Adrenal gland (tissue), 12 donors: Measurements from ENCODE around the gene IL3RA. TPM values are rescaled to one million over a fixed set of nuclear protein-coding genes. Genes with fewer than 3 reads are reported as not detected.
A peak's percentile ranks its signal among the peaks of the same experiment; 100 is the strongest.

Source experiments
- DNase-seq, 7 donors: peaks; one replicate each; pipeline ENCODE4 v3.0.0-alpha.2; 2019 to 2020
- H3K27ac ChIP-seq, 5 donors: fragments of 200-600 bp; sonication (generic) in 4 of 5; 1 replicate in 3 of 5; 2 replicates in 2 of 5; pipeline versions ENCODE4 v1.5.1 to v1.8.0; 2016 to 2020; ENCODE audit warnings: mild to moderate bottlenecking in 1 of 5
- H3K27me3 ChIP-seq: fragments of 200-600 bp; 2 replicates; pipeline ENCODE4 v1.8.0; 2021
- H3K36me3 ChIP-seq, 2 donors: fragments of 200-600 bp; replicated peaks in 1 of 2; 1 replicate in 1 of 2; 2 replicates in 1 of 2; pipeline versions ENCODE4 v1.5.1 to v1.8.0; 2018 to 2022
- H3K4me1 ChIP-seq, 2 donors: fragments of 200-600 bp; replicated peaks in 1 of 2; 1 replicate in 1 of 2; 2 replicates in 1 of 2; pipeline versions ENCODE4 v1.5.1 to v1.8.0; 2018 to 2021
- H3K4me3 ChIP-seq, 4 donors: fragments of 200-600 bp; sonication (generic) in 3 of 4; one replicate each; pipeline ENCODE4 v1.5.1; 2016 to 2018
- H3K9me3 ChIP-seq, 3 donors: fragments of 200-600 bp; sonication (generic) in 1 of 3; replicated peaks in 1 of 3; 1 replicate in 2 of 3; 2 replicates in 1 of 3; pipeline versions ENCODE4 v1.5.1 to v1.8.0; 2016 to 2021
- POLR2A ChIP-seq, 2 donors: fragments of 450-650 bp; IDR thresholded peaks; one replicate each; pipeline ENCODE4 v1.6.1; 2017; ENCODE audit warnings: antibody characterized with exemption in 2 of 2, mild to moderate bottlenecking in 2 of 2, moderate library complexity in 1 of 2
- WGBS, 4 donors: extraction: QIAGEN DNeasy Blood & Tissue Kit in 2 of 4; methylation state at CpG; one replicate each; pipeline versions ENCODE4 v1.1.5 to v1.1.7; 2013 to 2017; 5-methylcytosine and 5-hydroxymethylcytosine counted together
- intact Hi-C, 2 donors: fragments of 100-400 bp; cut with DNase I; formaldehyde crosslinking; loops; one replicate each; pipeline versions ENCODE4 v1.14.1 to v1.15.0; 2022 to 2023
- polyA plus RNA-seq, 3 donors: library from polyadenylated mRNA; stranded (reverse); fragments of 200-250 nt in 2 of 3; fragments of 350-450 nt in 1 of 3; fragmentation: Illumina TruSeq in 1 of 3; extraction: RNeasy Lipid Tissue Mini Kit (QIAGEN cat#74804) in 1 of 3; gene quantifications; one replicate each; pipeline ENCODE4 v1.2.3, GENCODE V29; 2013 to 2014
- total RNA-seq, 9 donors: library from RNA; depleted of rRNA in 4 of 9; stranded (reverse); fragments of >200 nt in 4 of 9; fragments of 120-200 nt in 1 of 9; fragmentation: NEBNext Ultra II Directional in 1 of 9; extraction: Animal tissue kit (Norgen Biotek cat#: 25700) in 1 of 9; gene quantifications; one replicate each; pipeline versions ENCODE4 v1.1.0 to v1.2.4, GENCODE V29; 2013 to 2023
- TF ChIP-seq, protein P1 (sequence below), 6 experiments: fragments of 450-650 bp in 4 of 6; fragments of 200-600 bp in 2 of 6; sonication (generic) in 1 of 6; IDR thresholded peaks; 1 replicate in 5 of 6; 2 replicates in 1 of 6; pipeline versions ENCODE4 v1.5.1 to v1.8.0; 2016 to 2021; ENCODE audit warnings: antibody characterized with exemption in 6 of 6, mild to moderate bottlenecking in 2 of 6, moderate library complexity in 1 of 6
- donor health status: healthy with polysubstance abuse.
- donor health status: Bipolar disorder and iron deficiency.
- donor health status: DM: yes; HTN: yes; CAD: no.
- donor health status: DM: no; HTN: no; CAD: no.
- donor health status: DM: no; HTN: no; CAD: no.
- donor health status: DM: yes; HTN: yes; CAD: no.

The IL3RA gene
- total and polyA plus RNA-seq, 12 donors: 1.4 to 7.4 (median 3.1) TPM

DNA sequence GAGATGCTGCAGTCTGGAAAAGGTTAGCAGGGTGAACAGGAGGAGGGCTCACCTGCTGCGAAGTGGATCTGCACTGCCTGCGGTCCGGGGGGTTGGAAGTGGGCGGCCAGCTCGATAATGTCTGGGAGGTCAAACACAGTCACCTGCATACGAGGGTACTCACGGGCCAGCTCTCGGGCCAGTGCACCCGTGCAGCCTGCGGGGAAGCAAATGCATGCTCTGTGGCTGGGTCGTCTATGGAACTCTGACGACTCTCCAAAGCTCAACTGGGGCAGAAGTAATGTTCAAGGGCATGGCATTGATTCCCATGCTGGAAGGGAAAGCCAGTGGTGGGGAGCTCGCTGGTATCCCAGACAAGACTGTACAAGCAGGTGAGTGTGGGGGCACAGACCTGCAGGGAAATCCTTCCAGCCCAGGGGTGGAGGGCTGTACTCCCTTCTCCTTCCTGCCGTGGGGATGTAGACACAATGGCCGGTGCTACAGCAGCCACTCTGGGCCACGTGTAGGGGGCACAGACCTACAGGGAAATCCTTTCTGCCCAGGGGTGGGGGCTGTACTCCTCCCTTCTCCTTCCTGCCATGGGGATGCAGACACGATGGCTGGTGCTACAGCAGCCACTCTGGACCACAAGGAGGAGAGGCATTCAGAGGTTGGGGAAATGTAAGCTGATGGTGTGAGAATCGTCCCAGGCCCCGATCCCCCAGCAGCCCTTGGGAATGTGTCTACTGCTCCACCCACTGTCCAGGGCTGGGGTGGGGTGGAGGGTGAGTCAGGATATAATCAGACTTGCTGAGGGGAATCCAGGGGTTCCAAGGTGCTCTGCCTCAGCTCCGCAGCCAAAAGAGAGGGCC, 81.6 kb downstream of the IL3RA start:
- Histone ChIP-seq H3K4me1 (no peaks in the 10 kb centered on the region), H3K9me3 (no peaks in the 10 kb centered on the region), H3K36me3 (peaks cover 0 to 12% of the 10 kb centered on the region in 2 donors), H3K27me3 (no peaks in the 10 kb centered on the region), H3K27ac (no peak overlapping the region), H3K4me3 (no peak overlapping the region)
- intact Hi-C loops: no loop called here
- 86 to 92% (median 89%) methylated on average over 12 to 20 of the region's 20 CpGs for WGBS, 4 donors
- TF ChIP-seq, protein P1, sequence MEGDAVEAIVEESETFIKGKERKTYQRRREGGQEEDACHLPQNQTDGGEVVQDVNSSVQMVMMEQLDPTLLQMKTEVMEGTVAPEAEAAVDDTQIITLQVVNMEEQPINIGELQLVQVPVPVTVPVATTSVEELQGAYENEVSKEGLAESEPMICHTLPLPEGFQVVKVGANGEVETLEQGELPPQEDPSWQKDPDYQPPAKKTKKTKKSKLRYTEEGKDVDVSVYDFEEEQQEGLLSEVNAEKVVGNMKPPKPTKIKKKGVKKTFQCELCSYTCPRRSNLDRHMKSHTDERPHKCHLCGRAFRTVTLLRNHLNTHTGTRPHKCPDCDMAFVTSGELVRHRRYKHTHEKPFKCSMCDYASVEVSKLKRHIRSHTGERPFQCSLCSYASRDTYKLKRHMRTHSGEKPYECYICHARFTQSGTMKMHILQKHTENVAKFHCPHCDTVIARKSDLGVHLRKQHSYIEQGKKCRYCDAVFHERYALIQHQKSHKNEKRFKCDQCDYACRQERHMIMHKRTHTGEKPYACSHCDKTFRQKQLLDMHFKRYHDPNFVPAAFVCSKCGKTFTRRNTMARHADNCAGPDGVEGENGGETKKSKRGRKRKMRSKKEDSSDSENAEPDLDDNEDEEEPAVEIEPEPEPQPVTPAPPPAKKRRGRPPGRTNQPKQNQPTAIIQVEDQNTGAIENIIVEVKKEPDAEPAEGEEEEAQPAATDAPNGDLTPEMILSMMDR (IDR thresholded peaks at IDR 0.05): no peak
- TF ChIP-seq POLR2A (IDR thresholded peaks at IDR 0.05): no peak
- peak in 1 of 7 donors; percentile 10 for DNase-seq

DNA sequence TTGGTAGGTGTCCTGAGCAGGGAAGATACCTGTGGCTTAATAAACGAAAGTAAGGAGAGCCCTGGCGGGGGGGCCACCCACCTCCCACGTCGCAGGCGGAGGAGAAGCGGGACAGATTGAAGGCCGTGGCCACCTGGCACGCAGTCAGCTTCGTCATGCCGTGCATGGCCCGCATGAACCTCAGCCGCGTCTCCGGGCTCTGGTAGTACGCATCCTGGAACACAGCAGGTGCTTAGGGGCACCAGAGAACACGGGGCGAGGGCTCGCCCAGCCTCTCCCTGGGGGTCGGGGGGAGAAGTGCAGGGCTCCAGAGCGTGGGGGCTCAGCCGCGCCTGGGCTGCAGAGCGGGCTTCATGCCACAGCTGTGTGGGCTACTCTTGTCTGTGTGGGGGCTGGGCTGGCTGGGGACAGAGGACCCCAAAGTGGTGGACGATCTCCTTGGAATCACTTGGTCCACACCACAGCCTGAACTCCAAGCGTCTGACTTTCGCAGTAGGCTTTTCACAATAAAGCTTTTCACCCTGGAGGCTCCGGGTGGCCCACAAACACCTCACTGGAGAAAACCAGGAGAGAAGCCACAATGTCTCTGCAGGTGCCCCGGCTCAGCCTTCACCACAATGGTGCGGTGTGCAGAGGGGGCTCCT, 82.4 kb downstream of the IL3RA start:
- no peak for TF ChIP-seq POLR2A (IDR thresholded peaks at IDR 0.05)
- TF ChIP-seq, protein P1 (IDR thresholded peaks at IDR 0.05): no peak
- intact Hi-C loops: no loop called here
- peak; percentile 38 to 80 (median 61) for DNase-seq
- H3K27ac ChIP-seq: no peak overlapping the region
- no peak overlapping the region for H3K4me3 ChIP-seq
- H3K27me3 ChIP-seq: no peaks in the 10 kb centered on the region
- no peaks in the 10 kb centered on the region for H3K4me1 ChIP-seq
- WGBS, 4 donors: 74 to 86% (median 83%) methylated on average over 6 to 29 of the region's 29 CpGs
- H3K36me3 ChIP-seq: peaks cover 0 to 8% of the 10 kb centered on the region in 2 donors
- H3K9me3 ChIP-seq: no peaks in the 10 kb centered on the region

DNA sequence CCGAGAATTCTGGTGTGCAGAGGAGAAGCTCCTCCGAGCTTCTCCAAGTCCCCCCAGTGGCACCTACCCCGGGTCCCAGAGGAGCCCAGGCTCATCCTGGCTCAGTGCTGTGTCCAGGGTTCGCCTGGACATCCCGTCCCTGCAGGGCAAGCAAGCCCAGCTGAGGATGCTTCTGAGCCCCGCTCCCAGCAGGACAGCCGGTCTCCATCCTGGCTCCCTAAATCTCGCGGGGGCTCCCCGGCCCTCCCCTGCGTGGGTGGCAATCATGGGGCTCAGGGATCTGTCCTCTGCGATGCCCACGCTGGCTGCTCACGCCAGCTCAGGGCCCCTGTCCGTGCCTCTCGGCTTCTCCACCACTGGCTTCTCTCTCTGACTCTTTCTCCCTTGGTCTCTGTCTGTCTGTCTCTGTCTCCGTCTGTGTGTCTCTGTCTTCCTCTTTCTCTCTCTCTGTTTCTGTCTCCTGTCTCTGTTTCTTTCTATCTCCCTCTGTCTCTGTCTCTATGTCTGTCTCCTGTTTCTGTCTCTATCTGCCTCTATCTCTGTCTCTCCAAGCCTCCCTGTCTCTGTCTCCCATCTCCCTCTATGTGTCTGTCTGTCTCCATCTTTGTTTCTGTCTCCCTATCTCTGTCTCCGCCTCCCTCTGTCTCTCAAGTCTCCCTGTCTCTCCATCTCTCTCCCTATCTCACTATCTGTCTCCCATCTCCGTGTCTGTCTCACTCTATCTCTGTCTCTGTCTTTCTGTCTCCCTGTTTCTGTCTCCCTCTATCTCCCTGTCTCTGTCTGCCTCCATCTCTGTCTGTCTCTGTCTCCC, 83.2 kb downstream of the IL3RA start:
- Histone ChIP-seq H3K4me3 (no peak overlapping the region), H3K9me3 (no peaks in the 10 kb centered on the region), H3K36me3 (peaks cover 0 to 6% of the 10 kb centered on the region in 2 donors), H3K27ac (no peak overlapping the region), H3K4me1 (no peaks in the 10 kb centered on the region), H3K27me3 (no peaks in the 10 kb centered on the region)
- 80 to 87% (median 81%) methylated on average over 13 to 19 of the region's 19 CpGs for WGBS, 4 donors
- intact Hi-C loops: no loop called here
- TF ChIP-seq, protein P1 (IDR thresholded peaks at IDR 0.05): no peak
- TF ChIP-seq POLR2A (IDR thresholded peaks at IDR 0.05): no peak
- peak in 1 of 7 donors; percentile 10 for DNase-seq

DNA sequence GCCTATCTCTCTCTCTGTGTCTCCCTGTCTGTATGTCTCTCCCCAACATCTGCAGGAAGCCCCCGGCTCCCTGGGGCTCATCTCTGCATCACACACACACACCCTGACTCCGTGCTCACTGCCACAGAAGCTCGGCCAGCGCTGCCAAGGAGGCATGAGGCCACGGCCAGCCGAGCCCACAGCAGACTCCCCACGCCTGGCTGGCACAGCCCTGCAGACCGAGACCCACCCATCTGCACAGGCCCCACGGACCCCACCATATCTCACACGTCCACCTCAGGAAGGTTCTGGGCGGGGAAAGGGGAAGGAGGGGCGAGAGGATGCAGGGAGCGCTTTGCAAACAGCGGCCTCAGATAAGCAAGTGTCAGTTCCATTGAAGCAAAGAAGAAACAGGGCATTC, 83.8 kb downstream of the IL3RA start:
- H3K27me3 ChIP-seq: no peaks in the 10 kb centered on the region
- WGBS, 4 donors: 47 to 60% (median 57%) methylated on average over 12 to 14 of the region's 14 CpGs
- H3K4me3 ChIP-seq: no peak overlapping the region
- peaks cover 0 to 9% of the 10 kb centered on the region in 2 donors for H3K36me3 ChIP-seq
- peak in 1 of 7 donors; percentile 19 for DNase-seq
- TF ChIP-seq, protein P1 (IDR thresholded peaks at IDR 0.05): no peak
- TF ChIP-seq POLR2A (IDR thresholded peaks at IDR 0.05): no peak
- H3K4me1 ChIP-seq: no peaks in the 10 kb centered on the region
- H3K9me3 ChIP-seq: no peaks in the 10 kb centered on the region
- H3K27ac ChIP-seq: no peak overlapping the region
- intact Hi-C loops: no loop called here
